Karpas-422 (cell line): ENCODE data around the gene COL4A5. TPM values are rescaled to one million over a fixed set of nuclear protein-coding genes. Genes with fewer than 3 reads are reported as not detected.

Experiments used
- DNase-seq: peaks from one replicate; pipeline ENCODE4 v3.0.0-alpha.2; 2015
- H2AFZ ChIP-seq: fragments of 200-600 bp; sonication (generic); 2 replicates; pipeline ENCODE4 v1.6.1; 2014; ENCODE audit warnings: antibody characterized with exemption, low read length, mixed read lengths
- H3K27ac ChIP-seq: fragments of 200-600 bp; sonication (generic); 2 replicates; pipeline ENCODE4 v1.5.1; 2014; ENCODE audit warnings: mild to moderate bottlenecking, low read length, moderate library complexity
- H3K27me3 ChIP-seq: fragments of 200-600 bp; sonication (generic); 2 replicates; pipeline ENCODE4 v1.6.1; 2014; ENCODE audit warnings: low read length, mixed read lengths
- H3K36me3 ChIP-seq: fragments of 200-600 bp; sonication (generic); 2 replicates; pipeline ENCODE4 v1.6.1; 2014; ENCODE audit warnings: low read length, mixed read lengths; ENCODE audit not compliant: insufficient read depth
- H3K4me1 ChIP-seq: fragments of 200-600 bp; sonication (generic); 2 replicates; pipeline ENCODE4 v1.6.1; 2014; ENCODE audit warnings: mild to moderate bottlenecking, low read length, mixed read lengths
- H3K4me2 ChIP-seq: fragments of 200-600 bp; sonication (generic); 2 replicates; pipeline ENCODE4 v1.6.1; 2014; ENCODE audit warnings: low read length, low read depth, mild to moderate bottlenecking; ENCODE audit not compliant: poor library complexity, severe bottlenecking
- H3K4me3 ChIP-seq: fragments of 200-600 bp; sonication (generic); 2 replicates; pipeline ENCODE4 v1.5.1; 2014; ENCODE audit warnings: mild to moderate bottlenecking, antibody characterized with exemption, low read length, mixed read lengths
- H3K79me2 ChIP-seq: fragments of 200-600 bp; sonication (generic); 2 replicates; pipeline ENCODE4 v1.6.1; 2014; ENCODE audit warnings: mild to moderate bottlenecking, low read length, mixed read lengths
- H3K9ac ChIP-seq: fragments of 200-600 bp; sonication (generic); 2 replicates; pipeline ENCODE4 v1.6.0; 2014; ENCODE audit warnings: low read length
- H3K9me2 ChIP-seq: fragments of 200-600 bp; sonication (generic), shearing (Covaris generic); replicated peaks from 2 replicates; pipeline ENCODE4 v1.6.0; 2014; ENCODE audit warnings: mild to moderate bottlenecking, low read length, moderate library complexity; ENCODE audit not compliant: insufficient read depth
- H3K9me3 ChIP-seq: fragments of 300-700, 200-600 bp; sonication (generic); 2 replicates; pipeline ENCODE4 v1.6.1; 2014; ENCODE audit warnings: low read length, mixed read lengths
- H4K20me1 ChIP-seq: fragments of 200-600 bp; sonication (generic); 2 replicates; pipeline ENCODE4 v1.6.1; 2014; ENCODE audit warnings: mild to moderate bottlenecking, antibody characterized with exemption, low read length, low read depth; ENCODE audit not compliant: insufficient read depth
- total RNA-seq: library from RNA; depleted of rRNA; stranded (reverse); fragments of >200 nt; shearing (Covaris generic); gene quantifications from 2 replicates; pipeline ENCODE4 v1.2.3, GENCODE V29; 2014; ENCODE audit warnings: low replicate concordance

Gene COL4A5
- total RNA-seq, 1 experiment from 2014 or later, result not detected

GRCh38 chrX:108699368-108699767, 259.7 kb downstream of the COL4A5 start:
- DNase-seq, result peak; percentile 77
- Histone ChIP-seq H3K4me2 (no peak overlapping the region), H3K27ac (no peak overlapping the region)

GRCh38 chrX:108701633-108702032, 262.0 kb downstream of the COL4A5 start:
- Histone ChIP-seq H3K4me3 (no peak overlapping the region), H3K4me2 (no peak overlapping the region), H4K20me1 (no peaks in the 10 kb centered on the region), H3K9me3 (no peaks in the 10 kb centered on the region), H3K79me2 (no peaks in the 10 kb centered on the region), H3K27me3 (no peaks in the 10 kb centered on the region), H3K36me3 (no peaks in the 10 kb centered on the region), H3K4me1 (no peaks in the 10 kb centered on the region), H3K27ac (no peak overlapping the region), H3K9me2 (no peaks in the 10 kb centered on the region), H3K9ac (no peak overlapping the region), H2AFZ (no peak overlapping the region)
- DNase-seq, result no peak

More at GRCh38 chrX:108699368-108699767, 259.7 kb downstream of the COL4A5 start:
- Histone ChIP-seq H3K9me3 (no peaks in the 10 kb centered on the region), H4K20me1 (no peaks in the 10 kb centered on the region), H2AFZ (no peak overlapping the region), H3K36me3 (no peaks in the 10 kb centered on the region), H3K79me2 (no peaks in the 10 kb centered on the region), H3K9me2 (no peaks in the 10 kb centered on the region), H3K4me1 (no peaks in the 10 kb centered on the region), H3K27me3 (no peaks in the 10 kb centered on the region), H3K9ac (no peak overlapping the region), H3K4me3 (no peak overlapping the region)

GRCh38 chrX:108702530-108702929, 262.9 kb downstream of the COL4A5 start:
- no peaks in the 10 kb centered on the region for H4K20me1 ChIP-seq
- H3K4me2 ChIP-seq, result no peak overlapping the region
- DNase-seq, result no peak
- no peaks in the 10 kb centered on the region for H3K79me2 ChIP-seq
- no peaks in the 10 kb centered on the region for H3K4me1 ChIP-seq
- H3K9me2 ChIP-seq, result no peaks in the 10 kb centered on the region
- H3K27me3 ChIP-seq, result no peaks in the 10 kb centered on the region
- H3K9me3 ChIP-seq, result no peaks in the 10 kb centered on the region
- H3K4me3 ChIP-seq, result no peak overlapping the region
- H3K9ac ChIP-seq, result no peak overlapping the region
- no peak overlapping the region for H3K27ac ChIP-seq
- H2AFZ ChIP-seq, result no peak overlapping the region
- H3K36me3 ChIP-seq, result no peaks in the 10 kb centered on the region

GRCh38 chrX:108704839-108705238, 265.2 kb downstream of the COL4A5 start:
- H3K36me3 ChIP-seq, result no peaks in the 10 kb centered on the region
- H3K4me2 ChIP-seq, result no peak overlapping the region
- H3K9me2 ChIP-seq, result no peaks in the 10 kb centered on the region
- no peak for DNase-seq
- H3K9me3 ChIP-seq, result no peaks in the 10 kb centered on the region
- no peak overlapping the region for H3K9ac ChIP-seq
- no peak overlapping the region for H3K4me3 ChIP-seq
- no peaks in the 10 kb centered on the region for H3K4me1 ChIP-seq
- H2AFZ ChIP-seq, result no peak overlapping the region
- no peak overlapping the region for H3K27ac ChIP-seq
- H3K27me3 ChIP-seq, result no peaks in the 10 kb centered on the region
- H3K79me2 ChIP-seq, result no peaks in the 10 kb centered on the region
- no peaks in the 10 kb centered on the region for H4K20me1 ChIP-seq

GRCh38 chrX:108712886-108713285, 273.2 kb downstream of the COL4A5 start:
- H3K79me2 ChIP-seq, result no peaks in the 10 kb centered on the region
- H3K4me1 ChIP-seq, result no peaks in the 10 kb centered on the region
- H3K27me3 ChIP-seq, result no peaks in the 10 kb centered on the region
- DNase-seq, result no peak
- no peak overlapping the region for H3K9ac ChIP-seq
- H2AFZ ChIP-seq, result no peak overlapping the region
- no peaks in the 10 kb centered on the region for H3K36me3 ChIP-seq
- H3K9me2 ChIP-seq, result no peaks in the 10 kb centered on the region
- no peaks in the 10 kb centered on the region for H3K9me3 ChIP-seq
- no peak overlapping the region for H3K27ac ChIP-seq
- H3K4me2 ChIP-seq, result no peak overlapping the region
- no peaks in the 10 kb centered on the region for H4K20me1 ChIP-seq
- H3K4me3 ChIP-seq, result no peak overlapping the region

GRCh38 chrX:108722561-108722960, 282.9 kb downstream of the COL4A5 start:
- no peak overlapping the region for H3K4me3 ChIP-seq
- no peak overlapping the region for H2AFZ ChIP-seq
- no peaks in the 10 kb centered on the region for H3K4me1 ChIP-seq
- H3K9me2 ChIP-seq, result no peaks in the 10 kb centered on the region
- H3K4me2 ChIP-seq, result no peak overlapping the region
- H3K27ac ChIP-seq, result no peak overlapping the region
- H3K27me3 ChIP-seq, result no peaks in the 10 kb centered on the region
- no peaks in the 10 kb centered on the region for H3K9me3 ChIP-seq
- no peaks in the 10 kb centered on the region for H3K79me2 ChIP-seq
- no peaks in the 10 kb centered on the region for H4K20me1 ChIP-seq
- no peaks in the 10 kb centered on the region for H3K36me3 ChIP-seq
- DNase-seq, result no peak
- H3K9ac ChIP-seq, result no peak overlapping the region

- Histone ChIP-seq H4K20me1 (no peaks in the 10 kb centered on the region), H3K9ac (no peak overlapping the region), H3K4me3 (no peak overlapping the region), H3K9me2 (no peaks in the 10 kb centered on the region), H3K79me2 (no peaks in the 10 kb centered on the region), H3K27me3 (no peaks in the 10 kb centered on the region), H3K4me1 (no peaks in the 10 kb centered on the region), H3K9me3 (no peaks in the 10 kb centered on the region), H3K4me2 (no peak overlapping the region), H3K27ac (no peak overlapping the region), H2AFZ (no peak overlapping the region), H3K36me3 (no peaks in the 10 kb centered on the region)
- DNase-seq, result no peak
Observed at GRCh38 chrX:108726748-108727147, 287.1 kb downstream of the COL4A5 start.

- Histone ChIP-seq H3K27ac (no peak overlapping the region), H3K27me3 (no peaks in the 10 kb centered on the region), H3K4me1 (no peaks in the 10 kb centered on the region), H3K9me2 (no peaks in the 10 kb centered on the region), H3K9ac (no peak overlapping the region), H3K79me2 (no peaks in the 10 kb centered on the region), H3K4me2 (no peak overlapping the region), H4K20me1 (no peaks in the 10 kb centered on the region), H3K4me3 (no peak overlapping the region), H3K9me3 (no peaks in the 10 kb centered on the region), H2AFZ (no peak overlapping the region), H3K36me3 (no peaks in the 10 kb centered on the region)
- DNase-seq, result no peak
Observed at GRCh38 chrX:108731153-108731552, 291.5 kb downstream of the COL4A5 start.
